H1 (cell line): ENCODE data around the gene KBTBD12. TPM values are rescaled to one million over a fixed set of nuclear protein-coding genes. Genes with fewer than 3 reads are reported as not detected.

Experiments
- CTCF ChIA-PET: fragments of 300-600 bp; sonication (Branson Sonifier 250); formaldehyde crosslinking; loops from one replicate; lab custom pipeline; 2021; ENCODE audit not compliant: partially characterized antibody; lab: Charles Lee
- POLR2A ChIA-PET: fragments of 300-600 bp; sonication (Branson Sonifier 250); formaldehyde crosslinking; loops from one replicate; lab custom pipeline; 2021; ENCODE audit warnings: inconsistent platforms; ENCODE audit not compliant: partially characterized antibody; lab: Charles Lee
- DNase-seq, 2 experiments: peaks; one replicate each; pipeline versions ENCODE4 v3.0.0 to v3.0.0-alpha.2; 2010 to 2022; ENCODE audit warnings: low spot score in 2 of 2, low read depth in 1 of 2, mixed read lengths in 1 of 2
- FAIRE-seq: peaks from 2 replicates; lab custom pipeline; 2011; peaks lifted over from hg19 to GRCh38; lab: Jason Lieb, UNC
- H2AFZ ChIP-seq: 2 replicates; pipeline ENCODE4 v1.8.1; 2012; ENCODE audit warnings: low read length, inconsistent platforms
- H2AK5ac ChIP-seq: 2 replicates; pipeline ENCODE4 v1.6.1; 2013; ENCODE audit warnings: low read depth, low read length
- H2BK120ac ChIP-seq: replicated peaks from 2 replicates; pipeline ENCODE3; 2013; ENCODE audit warnings: low read depth, low read length, inconsistent platforms
- H2BK12ac ChIP-seq: 2 replicates; pipeline ENCODE4 v1.6.1; 2013; ENCODE audit warnings: low read depth, low read length
- H2BK15ac ChIP-seq: 2 replicates; pipeline ENCODE4 v1.6.1; 2013; ENCODE audit warnings: low read length
- H2BK20ac ChIP-seq: 2 replicates; pipeline ENCODE4 v1.6.1; 2013; ENCODE audit warnings: low read length
- H2BK5ac ChIP-seq: 2 replicates; pipeline ENCODE4 v1.6.1; 2013; ENCODE audit warnings: low read depth, low read length
- H3K14ac ChIP-seq: 2 replicates; pipeline ENCODE4 v1.6.1; 2013; ENCODE audit warnings: inconsistent platforms; ENCODE audit not compliant: insufficient read length
- H3K18ac ChIP-seq: 2 replicates; pipeline ENCODE4 v1.6.1; 2013; ENCODE audit warnings: low read length; ENCODE audit errors: extremely low read depth
- H3K23ac ChIP-seq: 2 replicates; pipeline ENCODE4 v1.6.1; 2013; ENCODE audit warnings: inconsistent platforms; ENCODE audit not compliant: insufficient read length
- H3K23me2 ChIP-seq: 2 replicates; pipeline ENCODE4 v1.6.1; 2013; ENCODE audit warnings: low read depth, low read length
- H3K27ac ChIP-seq: 2 replicates; pipeline ENCODE4 v1.6.1; 2011; ENCODE audit warnings: low read depth, low read length, inconsistent platforms
- H3K27me3 ChIP-seq, 4 experiments: replicated peaks in 1 of 4; 1 replicate in 1 of 4; 2 replicates in 3 of 4; pipeline versions ENCODE4 v1.6.1 to v1.8.1; 2011 to 2013; ENCODE audit warnings: low read length in 3 of 4, mild to moderate bottlenecking in 3 of 4, inconsistent platforms in 2 of 4, mixed read lengths in 2 of 4, moderate library complexity in 1 of 4; ENCODE audit not compliant: control insufficient read depth in 3 of 4, insufficient read depth in 3 of 4; ENCODE audit errors: extremely low read depth in 1 of 4
- H3K36me3 ChIP-seq, 4 experiments: 2 replicates each; pipeline versions ENCODE4 v1.6.1 to v1.8.1; 2011 to 2013; ENCODE audit warnings: mild to moderate bottlenecking in 4 of 4, low read length in 3 of 4, moderate library complexity in 2 of 4, control low read depth in 1 of 4, inconsistent platforms in 1 of 4; ENCODE audit not compliant: insufficient read depth in 4 of 4, control insufficient read depth in 2 of 4
- H3K4ac ChIP-seq: replicated peaks from 2 replicates; pipeline ENCODE3; 2013; ENCODE audit warnings: low read length, low read depth, mixed read lengths, inconsistent platforms; ENCODE audit not compliant: insufficient read length
- H3K4me1 ChIP-seq, 4 experiments: replicated peaks in 1 of 4; 1 replicate in 1 of 4; 2 replicates in 3 of 4; pipeline versions ENCODE4 v1.6.1 to v1.8.1; 2011 to 2013; ENCODE audit warnings: low read length in 3 of 4, inconsistent platforms in 2 of 4, mixed read lengths in 1 of 4; ENCODE audit not compliant: insufficient read depth in 4 of 4, control insufficient read depth in 3 of 4
- H3K4me2 ChIP-seq, 2 experiments: 2 replicates each; pipeline versions ENCODE4 v1.6.1 to v1.8.1; 2011 to 2013; ENCODE audit warnings: low read depth in 2 of 2, low read length in 2 of 2, control low read depth in 1 of 2, inconsistent platforms in 1 of 2, mild to moderate bottlenecking in 1 of 2; ENCODE audit not compliant: insufficient read depth in 1 of 2
- H3K4me3 ChIP-seq, 4 experiments: fragments of 200-600, 300-600 bp in 1 of 4; sonication (generic), shearing (Covaris generic), sonication (Bioruptor Twin) in 1 of 4; 2 replicates each; pipeline versions ENCODE4 v1.5.1 to v1.8.1; 2011 to 2016; ENCODE audit warnings: low read length in 4 of 4, low read depth in 3 of 4, control low read depth in 2 of 4, inconsistent platforms in 2 of 4, mild to moderate bottlenecking in 2 of 4, mixed read lengths in 1 of 4, moderate library complexity in 1 of 4; ENCODE audit not compliant: insufficient read depth in 2 of 4; ENCODE audit errors: extremely low read depth in 1 of 4
- H3K56ac ChIP-seq: replicated peaks from 2 replicates; pipeline ENCODE3; 2013; ENCODE audit warnings: low read depth, mild to moderate bottlenecking, mixed read lengths, low read length, inconsistent platforms; ENCODE audit not compliant: insufficient read length
- H3K79me1 ChIP-seq: 2 replicates; pipeline ENCODE4 v1.6.1; 2013; ENCODE audit warnings: low read depth, low read length, control low read depth
- H3K79me2 ChIP-seq, 2 experiments: 2 replicates each; pipeline versions ENCODE4 v1.6.1 to v1.8.1; 2012 to 2013; ENCODE audit warnings: low read length in 2 of 2, mild to moderate bottlenecking in 2 of 2, inconsistent platforms in 1 of 2; ENCODE audit not compliant: insufficient read depth in 2 of 2, control insufficient read depth in 1 of 2
- H3K9ac ChIP-seq, 4 experiments: replicated peaks in 1 of 4; 1 replicate in 1 of 4; 2 replicates in 3 of 4; pipeline versions ENCODE4 v1.6.1 to v1.8.1; 2011 to 2013; ENCODE audit warnings: low read depth in 3 of 4, low read length in 3 of 4, control low read depth in 2 of 4, mild to moderate bottlenecking in 2 of 4, moderate library complexity in 2 of 4, inconsistent platforms in 1 of 4; ENCODE audit errors: extremely low read depth in 1 of 4
- H3K9me3 ChIP-seq, 2 experiments: 2 replicates each; pipeline versions ENCODE4 v1.6.1 to v1.8.1; 2012 to 2013; ENCODE audit warnings: mild to moderate bottlenecking in 2 of 2, moderate library complexity in 2 of 2, control low read depth in 1 of 2, inconsistent platforms in 1 of 2, low read depth in 1 of 2, low read length in 1 of 2, mixed read lengths in 1 of 2; ENCODE audit not compliant: insufficient read depth in 2 of 2
- H4K20me1 ChIP-seq, 2 experiments: replicated peaks in 1 of 2; 2 replicates each; pipeline versions ENCODE3 to v1.8.1; 2011 to 2013; ENCODE audit warnings: inconsistent platforms in 2 of 2, low read length in 2 of 2, mild to moderate bottlenecking in 1 of 2; ENCODE audit not compliant: insufficient read depth in 2 of 2, control insufficient read depth in 1 of 2
- H4K5ac ChIP-seq: 2 replicates; pipeline ENCODE4 v1.6.1; 2013; ENCODE audit warnings: low read length, low read depth, mixed read lengths, inconsistent platforms; ENCODE audit not compliant: insufficient read length
- H4K8ac ChIP-seq: 2 replicates; pipeline ENCODE4 v1.8.0; 2013; ENCODE audit warnings: mild to moderate bottlenecking, moderate library complexity, low read length, inconsistent platforms; ENCODE audit not compliant: insufficient read depth; ENCODE audit errors: extremely low read depth
- H4K91ac ChIP-seq: replicated peaks from 2 replicates; pipeline ENCODE3; 2013; ENCODE audit warnings: low read length, mixed read lengths, inconsistent platforms; ENCODE audit not compliant: insufficient read length
- E2F6 ChIP-seq: IDR thresholded peaks from 2 replicates; pipeline ENCODE4 v1.6.1; 2012; ENCODE audit warnings: inconsistent platforms
- NRF1 ChIP-seq: IDR thresholded peaks from 2 replicates; pipeline ENCODE4 v1.6.1; 2011; ENCODE audit warnings: mild to moderate bottlenecking, low read depth, low read length, improper control_type of control experiment
- RAD21 ChIP-seq, 2 experiments: IDR thresholded peaks in 1 of 2; conservative IDR thresholded peaks in 1 of 2; 2 replicates each; pipeline ENCODE4 v1.6.1; 2011; ENCODE audit warnings: low read depth in 2 of 2, low read length in 2 of 2, improper control_type of control experiment in 1 of 2, inconsistent platforms in 1 of 2, mild to moderate bottlenecking in 1 of 2, moderate library complexity in 1 of 2
- RXRA ChIP-seq: IDR thresholded peaks from 2 replicates; pipeline ENCODE4 v1.6.1; 2011; ENCODE audit warnings: low read depth, mild to moderate bottlenecking, low read length, moderate library complexity; ENCODE audit not compliant: insufficient read depth
- SAP30 ChIP-seq: fragments of 300-600 bp; sonication (generic); IDR thresholded peaks from 2 replicates; pipeline ENCODE4 v1.7.1; 2012; ENCODE audit warnings: low read length, moderate library complexity, mild to moderate bottlenecking, inconsistent platforms; ENCODE audit not compliant: insufficient read depth, insufficient replicate concordance
- ZNF274 ChIP-seq: IDR thresholded peaks from 2 replicates; pipeline ENCODE4 v1.7.0; 2012; ENCODE audit warnings: low read length, borderline replicate concordance; ENCODE audit errors: extremely low read depth
- whole genome bisulfite sequencing, 2 experiments: shearing (Covaris generic) in 1 of 2; methylation state at CpG; one replicate each; pipeline versions ENCODE4 v1.1.6 to v1.1.7; 2013 to 2015; ENCODE audit warnings: low lambda C conversion rate in 2 of 2, mixed read lengths in 2 of 2, inconsistent platforms in 1 of 2, low coverage in 1 of 2, missing lambda C conversion rate in 1 of 2; ENCODE audit not compliant: insufficient replicate concordance in 2 of 2, insufficient coverage in 1 of 2, insufficient read length in 1 of 2; ENCODE audit errors: extremely low coverage in 1 of 2, missing lambda C conversion rate in 1 of 2; 5-methylcytosine and 5-hydroxymethylcytosine counted together
- polyA plus RNA-seq, 7 experiments: library from polyadenylated mRNA; depleted of rRNA in 3 of 7; stranded (reverse) in 5 of 7; unstranded in 2 of 7; fragments of >200 nt in 5 of 7; fragments of 200-250 nt in 2 of 7; gene quantifications; 1 replicate in 5 of 7; 2 replicates in 1 of 7; 4 replicates in 1 of 7; pipeline versions ENCODE4 v1.2.1 to v1.2.3, GENCODE V29; 2011 to 2013; ENCODE audit warnings: missing spikeins in 2 of 7, mixed read lengths in 2 of 7
- total RNA-seq: library from RNA; stranded (reverse); fragmentation: NEBNext Ultra II Directional; extraction: Animal tissue kit (Norgen Biotek cat#: 25700); gene quantifications from 2 replicates; pipeline ENCODE4 v1.2.1, GENCODE V29; 2021

KBTBD12 gene
- total and polyA plus RNA-seq, 2 of the 8 experiments (the other 6 are each of a cell fraction or from before 2014, with no cell fraction given) = 0.33 to 0.63 TPM

GRCh38 chr3:127984241-127984975 is 69.4 kb downstream of the KBTBD12 start:
- CTCF ChIA-PET = interaction anchor here (0.6 to 1.2 kb wide), 4 partner anchors 13 to 246 kb away, joined by 3 read pairs; no protein-coding TSS in a partner anchor
- Histone ChIP-seq H3K4me2 (no peak overlapping the region), H3K4me3 (no peak overlapping the region), H4K5ac (no peak overlapping the region), H3K36me3 (no peaks in the 10 kb centered on the region), H4K91ac (no peak overlapping the region), H2AK5ac (no peak overlapping the region), H3K79me1 (no peaks in the 10 kb centered on the region), H2BK5ac (no peak overlapping the region), H3K27ac (no peak overlapping the region), H3K9me3 (no peaks in the 10 kb centered on the region), H2BK12ac (no peak overlapping the region), H2BK120ac (no peak overlapping the region), H3K23me2 (no peaks in the 10 kb centered on the region), H3K9ac (no peak overlapping the region), H3K14ac (no peak overlapping the region), H2AFZ (no peak overlapping the region), H3K18ac (no peak overlapping the region)
- 83% methylated on average over 8 of the region's 8 CpGs; no CpG with 5 or more reads in 1 of the 2 experiments for WGBS, 2 experiments
- TF ChIP-seq RXRA = no peak
- no peak for TF ChIP-seq RAD21 (IDR thresholded peaks at IDR 0.05 in 1 of 2, conservative IDR thresholded peaks at IDR 0.05 in 1 of 2; ENCODE audit: low read depth in 2 of 2, low read length in 2 of 2)
- no peak for TF ChIP-seq E2F6
- no peak for TF ChIP-seq SAP30
- no peak for TF ChIP-seq ZNF274
- no peak for TF ChIP-seq NRF1
- TF ChIP-seq, all 59 proteins: peak for 0
- POLR2A ChIA-PET = no interaction called here
- no peak overlapping the region for H4K8ac ChIP-seq
- H3K27me3 ChIP-seq = no peaks in the 10 kb centered on the region
- no peaks in the 10 kb centered on the region for H3K4me1 ChIP-seq
- DNase-seq = no peak
- H2BK20ac ChIP-seq = no peak overlapping the region
- FAIRE-seq = no peak
- no peak overlapping the region for H2BK15ac ChIP-seq
- no peak overlapping the region for H3K23ac ChIP-seq
- H3K56ac ChIP-seq = no peak overlapping the region
- no peaks in the 10 kb centered on the region for H3K79me2 ChIP-seq
- no peaks in the 10 kb centered on the region for H4K20me1 ChIP-seq
- H3K4ac ChIP-seq = no peak overlapping the region
